Neural cell (in vitro differentiated cells): ENCODE measurements around the gene HOXA3. TPM values are rescaled to one million over a fixed set of nuclear protein-coding genes. Genes with fewer than 3 reads are reported as not detected.

Experiments
- H2AFZ ChIP-seq: fragments of 200-600, 300-800 bp; sonication (generic), shearing (Covaris generic); 2 replicates; pipeline ENCODE4 v1.6.0; 2014; ENCODE audit warnings: low read depth, mild to moderate bottlenecking, antibody characterized with exemption, low read length, moderate library complexity
- H3F3A ChIP-seq: fragments of 200-600 bp; shearing (Covaris generic); 2 replicates; pipeline ENCODE4 v1.6.1; 2016; ENCODE audit warnings: mild to moderate bottlenecking, moderate library complexity, mixed read lengths, antibody characterized with exemption, low read length; ENCODE audit not compliant: insufficient read depth, poor library complexity, severe bottlenecking
- H3K27ac ChIP-seq: fragments of 200-600, 300-800 bp; sonication (generic), shearing (Covaris generic); 2 replicates; pipeline ENCODE4 v1.5.1; 2014; ENCODE audit warnings: mild to moderate bottlenecking, low read length, moderate library complexity
- H3K27me3 ChIP-seq: fragments of 300-800, 200-600 bp; sonication (generic), shearing (Covaris generic); 2 replicates; pipeline ENCODE4 v1.6.0; 2014; ENCODE audit warnings: mild to moderate bottlenecking, low read depth, low read length, moderate library complexity; ENCODE audit not compliant: insufficient read depth
- H3K36me3 ChIP-seq: fragments of 300-800, 200-600 bp; sonication (generic), shearing (Covaris generic); 2 replicates; pipeline ENCODE4 v1.5.1; 2014; ENCODE audit warnings: mild to moderate bottlenecking, antibody characterized with exemption, low read length, moderate library complexity; ENCODE audit not compliant: insufficient read depth
- H3K4me2 ChIP-seq: fragments of 300-800, 200-600 bp; sonication (generic), shearing (Covaris generic); 2 replicates; pipeline ENCODE4 v1.6.0; 2014; ENCODE audit warnings: mild to moderate bottlenecking, low read length
- H3K4me3 ChIP-seq: fragments of 300-800, 200-600 bp; sonication (generic), shearing (Covaris generic); 2 replicates; pipeline ENCODE4 v1.5.1; 2014; ENCODE audit warnings: mild to moderate bottlenecking, low read length, moderate library complexity
- H3K79me2 ChIP-seq: fragments of 200-600 bp; shearing (Covaris generic); replicated peaks from 2 replicates; pipeline ENCODE4 v1.6.0; 2014; ENCODE audit warnings: mild to moderate bottlenecking, low read length, moderate library complexity; ENCODE audit not compliant: insufficient read depth
- H3K9ac ChIP-seq: fragments of 300-800, 200-600 bp; sonication (generic), shearing (Covaris generic); 2 replicates; pipeline ENCODE4 v1.6.1; 2016; ENCODE audit warnings: mild to moderate bottlenecking, low read length, mixed read lengths
- H3K9me2 ChIP-seq: fragments of 200-600 bp; shearing (Covaris generic); 2 replicates; pipeline ENCODE4 v1.6.1; 2016; ENCODE audit warnings: mild to moderate bottlenecking, low read length, mixed read lengths; ENCODE audit not compliant: insufficient read depth
- H3K9me3 ChIP-seq: fragments of 200-600, 300-800 bp; sonication (generic), shearing (Covaris generic); 2 replicates; pipeline ENCODE4 v1.6.1; 2016; ENCODE audit warnings: mild to moderate bottlenecking, mixed run types, low read length, moderate library complexity, mixed read lengths
- H4K20me1 ChIP-seq: fragments of 200-600 bp; shearing (Covaris generic); 2 replicates; pipeline ENCODE4 v1.6.1; 2016; ENCODE audit warnings: mild to moderate bottlenecking, mixed run types; ENCODE audit not compliant: insufficient read depth
- CTCF ChIP-seq: fragments of 450-650 bp; IDR thresholded peaks from 2 replicates; pipeline ENCODE4 v1.5.1; 2014; ENCODE audit warnings: antibody characterized with exemption, mild to moderate bottlenecking, moderate library complexity; ENCODE audit not compliant: poor library complexity, severe bottlenecking
- EP300 ChIP-seq: fragments of 450-650 bp; conservative IDR thresholded peaks from 2 replicates; pipeline ENCODE4 v1.6.1; 2014; ENCODE audit warnings: antibody characterized with exemption, mild to moderate bottlenecking, moderate library complexity; ENCODE audit not compliant: poor library complexity, severe bottlenecking
- EZH2 ChIP-seq: fragments of 200-600, 300-800 bp; shearing (Covaris generic), sonication (generic); IDR thresholded peaks from 2 replicates; pipeline ENCODE4 v1.6.1; 2014; ENCODE audit warnings: antibody characterized with exemption, low read length, borderline replicate concordance, mild to moderate bottlenecking; ENCODE audit not compliant: insufficient read depth, poor library complexity, severe bottlenecking
- MXI1 ChIP-seq: fragments of 450-650 bp; conservative IDR thresholded peaks from 2 replicates; pipeline ENCODE4 v1.6.1; 2014; ENCODE audit warnings: antibody characterized with exemption, mild to moderate bottlenecking; ENCODE audit not compliant: poor library complexity, severe bottlenecking
- POLR2AphosphoS5 ChIP-seq: IDR thresholded peaks from 2 replicates; pipeline ENCODE4 v1.6.1; 2012
- RAD21 ChIP-seq: fragments of 450-650 bp; conservative IDR thresholded peaks from 2 replicates; pipeline ENCODE4 v1.6.1; 2014; ENCODE audit warnings: antibody characterized with exemption, mild to moderate bottlenecking, moderate library complexity
- SMC3 ChIP-seq: fragments of 450-650 bp; conservative IDR thresholded peaks from 2 replicates; pipeline ENCODE4 v1.6.1; 2014; ENCODE audit warnings: antibody characterized with exemption, mild to moderate bottlenecking, moderate library complexity; ENCODE audit not compliant: poor library complexity
- TAF1 ChIP-seq: IDR thresholded peaks from 2 replicates; pipeline ENCODE4 v1.6.1; 2012; ENCODE audit warnings: low read depth
- polyA plus RNA-seq: library from polyadenylated mRNA; depleted of rRNA; stranded (reverse); fragments of >200 nt; gene quantifications from 2 replicates; pipeline ENCODE4 v1.2.3, GENCODE V29; 2014
- TF ChIP-seq, protein P1 (sequence below): IDR thresholded peaks from 2 replicates; pipeline ENCODE4 v1.6.1; 2012; ENCODE audit warnings: borderline replicate concordance

The HOXA3 gene
- polyA plus RNA-seq, 1 donor from 2014 or later = not detected

GRCh38 chr7:27170426-27171324, 18.3 kb upstream of the HOXA3 start:
- Histone ChIP-seq H3K4me2 (no peak overlapping the region), H3K27ac (no peak overlapping the region), H3K36me3 (no peaks in the 10 kb centered on the region), H3K9ac (no peak overlapping the region), H2AFZ (no peak overlapping the region), H3K27me3 (peaks cover 100% of the 10 kb centered on the region), H3K79me2 (no peaks in the 10 kb centered on the region), H3K9me3 (peaks cover 15% of the 10 kb centered on the region), H4K20me1 (no peaks in the 10 kb centered on the region), H3K9me2 (no peaks in the 10 kb centered on the region), H3K4me3 (no peak overlapping the region), H3F3A (no peaks in the 10 kb centered on the region)
- no peak for TF ChIP-seq CTCF
- no peak for TF ChIP-seq POLR2AphosphoS5
- no peak for TF ChIP-seq TAF1
- TF ChIP-seq EP300 = no peak
- no peak for TF ChIP-seq SMC3
- no peak for TF ChIP-seq EZH2
- TF ChIP-seq MXI1 = no peak
- TF ChIP-seq, protein P1, sequence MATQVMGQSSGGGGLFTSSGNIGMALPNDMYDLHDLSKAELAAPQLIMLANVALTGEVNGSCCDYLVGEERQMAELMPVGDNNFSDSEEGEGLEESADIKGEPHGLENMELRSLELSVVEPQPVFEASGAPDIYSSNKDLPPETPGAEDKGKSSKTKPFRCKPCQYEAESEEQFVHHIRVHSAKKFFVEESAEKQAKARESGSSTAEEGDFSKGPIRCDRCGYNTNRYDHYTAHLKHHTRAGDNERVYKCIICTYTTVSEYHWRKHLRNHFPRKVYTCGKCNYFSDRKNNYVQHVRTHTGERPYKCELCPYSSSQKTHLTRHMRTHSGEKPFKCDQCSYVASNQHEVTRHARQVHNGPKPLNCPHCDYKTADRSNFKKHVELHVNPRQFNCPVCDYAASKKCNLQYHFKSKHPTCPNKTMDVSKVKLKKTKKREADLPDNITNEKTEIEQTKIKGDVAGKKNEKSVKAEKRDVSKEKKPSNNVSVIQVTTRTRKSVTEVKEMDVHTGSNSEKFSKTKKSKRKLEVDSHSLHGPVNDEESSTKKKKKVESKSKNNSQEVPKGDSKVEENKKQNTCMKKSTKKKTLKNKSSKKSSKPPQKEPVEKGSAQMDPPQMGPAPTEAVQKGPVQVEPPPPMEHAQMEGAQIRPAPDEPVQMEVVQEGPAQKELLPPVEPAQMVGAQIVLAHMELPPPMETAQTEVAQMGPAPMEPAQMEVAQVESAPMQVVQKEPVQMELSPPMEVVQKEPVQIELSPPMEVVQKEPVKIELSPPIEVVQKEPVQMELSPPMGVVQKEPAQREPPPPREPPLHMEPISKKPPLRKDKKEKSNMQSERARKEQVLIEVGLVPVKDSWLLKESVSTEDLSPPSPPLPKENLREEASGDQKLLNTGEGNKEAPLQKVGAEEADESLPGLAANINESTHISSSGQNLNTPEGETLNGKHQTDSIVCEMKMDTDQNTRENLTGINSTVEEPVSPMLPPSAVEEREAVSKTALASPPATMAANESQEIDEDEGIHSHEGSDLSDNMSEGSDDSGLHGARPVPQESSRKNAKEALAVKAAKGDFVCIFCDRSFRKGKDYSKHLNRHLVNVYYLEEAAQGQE = no peak
- no peak for TF ChIP-seq RAD21

GRCh38 chr7:27169658-27170425, 17.5 kb upstream of the HOXA3 start:
- no peaks in the 10 kb centered on the region for H3K79me2 ChIP-seq
- TF ChIP-seq TAF1 = no peak
- TF ChIP-seq, protein P1 = no peak
- no peak for TF ChIP-seq SMC3
- TF ChIP-seq EP300 = no peak
- TF ChIP-seq CTCF = no peak
- no peak for TF ChIP-seq POLR2AphosphoS5
- no peak for TF ChIP-seq MXI1
- no peak for TF ChIP-seq RAD21
- TF ChIP-seq EZH2 = no peak
- no peak overlapping the region for H3K4me2 ChIP-seq
- H4K20me1 ChIP-seq = no peaks in the 10 kb centered on the region
- no peak overlapping the region for H2AFZ ChIP-seq
- H3K27ac ChIP-seq = no peak overlapping the region
- H3K9ac ChIP-seq = no peak overlapping the region
- peaks cover 24% of the 10 kb centered on the region for H3K9me3 ChIP-seq
- no peaks in the 10 kb centered on the region for H3K36me3 ChIP-seq
- H3K27me3 ChIP-seq = peaks cover 100% of the 10 kb centered on the region
- no peaks in the 10 kb centered on the region for H3K9me2 ChIP-seq
- H3K4me3 ChIP-seq = peak overlapping the region; percentile 28
- no peaks in the 10 kb centered on the region for H3F3A ChIP-seq
